Small intestine (tissue), 7 donors: ENCODE results near the gene PRSS1. TPM values are rescaled to one million over a fixed set of nuclear protein-coding genes. Genes with fewer than 3 reads are reported as not detected.

Experiments used
- DNase-seq, 2 donors: peaks; one replicate each; pipeline versions ENCODE4 v3.0.0 to v3.0.0-alpha.2; 2013
- FAIRE-seq: peaks from 2 replicates; lab custom pipeline; 2012; peaks lifted over from hg19 to GRCh38; lab: Jason Lieb, UNC
- H3K27ac ChIP-seq, 3 donors: one replicate each; pipeline ENCODE4 v1.5.1; 2013; ENCODE audit warnings: low read length in 2 of 3, mild to moderate bottlenecking in 2 of 3, control low read depth in 1 of 3, inconsistent platforms in 1 of 3, low read depth in 1 of 3, moderate library complexity in 1 of 3
- H3K27me3 ChIP-seq, 3 donors: one replicate each; pipeline ENCODE4 v1.6.1; 2013; ENCODE audit warnings: low read length in 3 of 3, inconsistent platforms in 1 of 3; ENCODE audit not compliant: control insufficient read depth in 3 of 3, insufficient read depth in 3 of 3
- H3K36me3 ChIP-seq, 3 donors: one replicate each; pipeline ENCODE4 v1.6.1; 2013; ENCODE audit warnings: low read length in 3 of 3, inconsistent platforms in 1 of 3, low read depth in 1 of 3, mild to moderate bottlenecking in 1 of 3, moderate library complexity in 1 of 3; ENCODE audit not compliant: control insufficient read depth in 3 of 3, insufficient read depth in 2 of 3
- H3K4me1 ChIP-seq, 3 donors: one replicate each; pipeline ENCODE4 v1.6.1; 2013; ENCODE audit warnings: low read length in 2 of 3, inconsistent platforms in 1 of 3, low read depth in 1 of 3, mild to moderate bottlenecking in 1 of 3, moderate library complexity in 1 of 3; ENCODE audit not compliant: control insufficient read depth in 3 of 3, insufficient read depth in 2 of 3
- H3K4me3 ChIP-seq, 3 donors: one replicate each; pipeline ENCODE4 v1.5.1; 2013; ENCODE audit warnings: low read length in 3 of 3, control low read depth in 1 of 3, inconsistent platforms in 1 of 3, low read depth in 1 of 3, mild to moderate bottlenecking in 1 of 3, moderate library complexity in 1 of 3
- H3K9me3 ChIP-seq, 2 donors: one replicate each; pipeline ENCODE4 v1.6.1; 2013; ENCODE audit warnings: low read depth in 1 of 2, low read length in 1 of 2; ENCODE audit not compliant: control insufficient read depth in 2 of 2, insufficient read depth in 1 of 2
- WGBS, 3 donors: extraction: QIAGEN DNeasy Blood & Tissue Kit; methylation state at CpG; one replicate each; pipeline ENCODE4 v1.1.7; 2013; 5-methylcytosine and 5-hydroxymethylcytosine counted together
- polyA plus RNA-seq, 4 donors: library from polyadenylated mRNA; stranded (reverse) in 3 of 4; unstranded in 1 of 4; fragments of 200-250 nt in 3 of 4; fragments of 120-200 nt in 1 of 4; gene quantifications; one replicate each; pipeline versions ENCODE4 v1.2.1 to v1.2.3, GENCODE V29; 2013
- donor health status: healthy with polysubstance abuse.
- donor health status: control.
- donor health status: control.
- donor health status: Bipolar disorder and iron deficiency.
- donor health status: healthy.

The PRSS1 gene
- polyA plus RNA-seq, 4 donors = 0.06 to 28.2 (median 15.0) TPM

GRCh38 chr7:142800699-142801260 is 51.5 kb downstream of the PRSS1 start:
- peak overlapping the region in 2 of 3 donors; percentile 2 to 82 for H3K27ac ChIP-seq
- H3K36me3 ChIP-seq = no peaks in the 10 kb centered on the region
- FAIRE-seq = no peak
- peaks cover 0 to 64% (median 8%) of the 10 kb centered on the region in 3 donors for H3K27me3 ChIP-seq
- H3K4me1 ChIP-seq = peaks cover 0 to 4% (median 0%) of the 10 kb centered on the region in 3 donors
- no peaks in the 10 kb centered on the region for H3K9me3 ChIP-seq
- 62 to 88% (median 78%) methylated on average over 6 to 7 of the region's 7 CpGs for WGBS, 3 donors
- H3K4me3 ChIP-seq = no peak overlapping the region
- no peak for DNase-seq

- H3K4me3 ChIP-seq = no peak overlapping the region
- H3K27ac ChIP-seq = peak overlapping the region in 2 of 3 donors; percentile 15 to 51
- H3K27me3 ChIP-seq = peaks cover 0 to 56% (median 8%) of the 10 kb centered on the region in 3 donors
- FAIRE-seq = no peak
- peaks cover 0 to 4% (median 0%) of the 10 kb centered on the region in 3 donors for H3K4me1 ChIP-seq
- WGBS, 3 donors = 74 to 85% (median 85%) methylated on average over 8 of the region's 8 CpGs
- H3K9me3 ChIP-seq = no peaks in the 10 kb centered on the region
- H3K36me3 ChIP-seq = no peaks in the 10 kb centered on the region
- no peak for DNase-seq
Observed at GRCh38 chr7:142801601-142802295, 52.5 kb downstream of the PRSS1 start.

- Histone ChIP-seq H3K27me3 (peaks cover 0 to 56% (median 8%) of the 10 kb centered on the region in 3 donors), H3K4me3 (no peak overlapping the region), H3K4me1 (peaks cover 0 to 2% (median 0%) of the 10 kb centered on the region in 3 donors), H3K27ac (peak overlapping the region in 1 of 3 donors; percentile 51), H3K9me3 (no peaks in the 10 kb centered on the region), H3K36me3 (no peaks in the 10 kb centered on the region)
- WGBS, 3 donors = 76 to 82% (median 79%) methylated on average over 3 of the region's 3 CpGs
- DNase-seq = no peak
- FAIRE-seq = no peak
Observed at GRCh38 chr7:142802301-142802700, 53.0 kb downstream of the PRSS1 start.

Other genes starting within 250 kb of the PRSS1 start
- gene PRSS2, start 21.5 kb downstream of the PRSS1 start, polyA plus RNA-seq = 100 to 1,000 TPM in 2 of 4 donors, 10 to 100 TPM in 1, under 1 TPM in 1; 0.80 to 814 (median 123) TPM
- gene EPHB6, start 105.6 kb downstream of the PRSS1 start, polyA plus RNA-seq = 10 to 100 TPM in 2 of 4 donors, 1 to 10 TPM in 2; 1.7 to 26.2 (median 11.8) TPM
- 10 to 100 TPM in 2 of 4 donors, 1 to 10 TPM in 1, under 1 TPM in 1; 0.22 to 27.3 (median 15.9) TPM for gene TRPV6, start 136.3 kb downstream of the PRSS1 start, polyA plus RNA-seq
- under 1 TPM in 2 of 4 donors, not detected in 2; 0.01 to 0.03 TPM for gene TRPV5, start 184.3 kb downstream of the PRSS1 start, polyA plus RNA-seq
- gene LLCFC1, start 190.0 kb downstream of the PRSS1 start, polyA plus RNA-seq = under 1 TPM in 1 of 4 donors, not detected in 3; 0.19 TPM
- 1 to 10 TPM in 1 of 4 donors, under 1 TPM in 1, not detected in 2; 0.13 to 6.6 TPM for gene KEL, start 212.9 kb downstream of the PRSS1 start, polyA plus RNA-seq